Spleen (tissue), 7 donors: ENCODE results near the gene WHRN.

Experiments
- POLR2A ChIP-seq, 3 donors: fragments of 450-650 bp; IDR thresholded peaks; one replicate each; pipeline ENCODE4 v1.5.1; 2017; ENCODE audit warnings: antibody characterized with exemption in 3 of 3, mild to moderate bottlenecking in 1 of 3
- POLR2AphosphoS5 ChIP-seq, 3 donors: sonication (generic); formaldehyde crosslinking; IDR thresholded peaks; one replicate each; pipeline ENCODE4 v1.5.1; 2017; ENCODE audit warnings: antibody characterized with exemption in 3 of 3
- TF ChIP-seq, protein P1 (sequence below), 11 experiments: fragments of 200-600 bp in 7 of 11; fragments of 450-650 bp in 4 of 11; sonication (generic) in 4 of 11; IDR thresholded peaks in 8 of 11; conservative IDR thresholded peaks in 3 of 11; 1 replicate in 7 of 11; 2 replicates in 4 of 11; pipeline versions ENCODE4 v1.4.0 to v1.8.0; 2016 to 2021; ENCODE audit warnings: antibody characterized with exemption in 11 of 11, inconsistent platforms in 4 of 11, mild to moderate bottlenecking in 1 of 11
- donor health status: DM: no; HTN: no; CAD: no; lungs with moderate emphysema.
- donor health status: DM: no; HTN: no; CAD: no.
- donor health status: DM: no; HTN: no; CAD: no.

DNA sequence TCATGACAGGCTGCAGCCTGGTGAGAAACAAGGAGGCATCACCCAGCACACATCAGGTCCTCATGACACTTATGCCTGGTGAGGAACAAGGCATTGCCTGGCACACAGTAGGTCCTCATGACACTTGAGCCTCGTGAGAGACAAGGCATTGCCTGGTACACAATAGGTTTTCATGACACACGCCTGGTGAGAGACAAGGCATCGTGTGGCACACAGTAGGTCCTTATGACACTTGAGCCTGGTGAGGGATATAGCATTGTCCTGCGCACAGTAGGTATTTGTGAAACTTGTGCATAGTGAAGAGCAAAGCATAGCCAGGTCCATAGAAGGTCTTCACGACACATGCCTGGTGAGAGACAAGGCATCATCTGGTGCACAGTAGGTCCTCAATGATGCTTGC is 23.5 kb downstream of the WHRN start:
- TF ChIP-seq, protein P1, sequence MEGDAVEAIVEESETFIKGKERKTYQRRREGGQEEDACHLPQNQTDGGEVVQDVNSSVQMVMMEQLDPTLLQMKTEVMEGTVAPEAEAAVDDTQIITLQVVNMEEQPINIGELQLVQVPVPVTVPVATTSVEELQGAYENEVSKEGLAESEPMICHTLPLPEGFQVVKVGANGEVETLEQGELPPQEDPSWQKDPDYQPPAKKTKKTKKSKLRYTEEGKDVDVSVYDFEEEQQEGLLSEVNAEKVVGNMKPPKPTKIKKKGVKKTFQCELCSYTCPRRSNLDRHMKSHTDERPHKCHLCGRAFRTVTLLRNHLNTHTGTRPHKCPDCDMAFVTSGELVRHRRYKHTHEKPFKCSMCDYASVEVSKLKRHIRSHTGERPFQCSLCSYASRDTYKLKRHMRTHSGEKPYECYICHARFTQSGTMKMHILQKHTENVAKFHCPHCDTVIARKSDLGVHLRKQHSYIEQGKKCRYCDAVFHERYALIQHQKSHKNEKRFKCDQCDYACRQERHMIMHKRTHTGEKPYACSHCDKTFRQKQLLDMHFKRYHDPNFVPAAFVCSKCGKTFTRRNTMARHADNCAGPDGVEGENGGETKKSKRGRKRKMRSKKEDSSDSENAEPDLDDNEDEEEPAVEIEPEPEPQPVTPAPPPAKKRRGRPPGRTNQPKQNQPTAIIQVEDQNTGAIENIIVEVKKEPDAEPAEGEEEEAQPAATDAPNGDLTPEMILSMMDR (IDR thresholded peaks at IDR 0.05 in 8 of 11, conservative IDR thresholded peaks at IDR 0.05 in 3 of 11), result no peak
- TF ChIP-seq POLR2A (IDR thresholded peaks at IDR 0.05), result no peak
- TF ChIP-seq POLR2AphosphoS5 (IDR thresholded peaks at IDR 0.05), result no peak
